PC-9 (cell line): ENCODE data around the gene NOC4L. TPM values are rescaled to one million over a fixed set of nuclear protein-coding genes. Genes with fewer than 3 reads are reported as not detected.

Experiments
- BruUV-seq: library from RNA; stranded (reverse); fragments of 400-500 nt; replicated peaks from 2 replicates; lab custom pipeline; 2021; lab: Mats Ljungman, UMichigan
- CTCF ChIA-PET: fragments of 300-600 bp; sonication (Branson Sonifier 250); formaldehyde crosslinking; loops from one replicate; lab custom pipeline; 2022; ENCODE audit warnings: antibody characterized with exemption; lab: Charles Lee
- POLR2A ChIA-PET: fragments of 300-600 bp; sonication (Branson Sonifier 250); formaldehyde crosslinking; loops from one replicate; lab custom pipeline; 2022; ENCODE audit warnings: antibody characterized with exemption; ENCODE audit not compliant: unreplicated experiment; lab: Charles Lee
- DNase-seq, 2 experiments: peaks; one replicate each; pipeline versions ENCODE4 v3.0.0 to v3.0.0-alpha.2; 2015 to 2022; ENCODE audit warnings: mixed read lengths in 1 of 2
- H2AFZ ChIP-seq: fragments of 200-600 bp; sonication (generic); 2 replicates; pipeline ENCODE4 v1.8.1; 2017; ENCODE audit warnings: antibody characterized with exemption
- H3F3A ChIP-seq: fragments of 200-600 bp; sonication (generic); 2 replicates; pipeline ENCODE4 v1.8.1; 2017; ENCODE audit warnings: antibody characterized with exemption, mild to moderate bottlenecking, low read depth; ENCODE audit not compliant: insufficient read depth
- H3K27ac ChIP-seq: fragments of 200-600 bp; sonication (generic); 2 replicates; pipeline ENCODE4 v1.6.1; 2016; ENCODE audit warnings: mixed run types
- H3K27me3 ChIP-seq: fragments of 200-600 bp; sonication (generic); 2 replicates; pipeline ENCODE4 v1.6.1; 2016; ENCODE audit warnings: low read depth, mixed run types; ENCODE audit not compliant: insufficient read depth
- H3K36me3 ChIP-seq: fragments of 200-600 bp; sonication (generic); 2 replicates; pipeline ENCODE4 v1.6.1; 2016; ENCODE audit warnings: low read depth, mixed run types
- H3K4me1 ChIP-seq: fragments of 200-600 bp; sonication (generic); replicated peaks from 2 replicates; pipeline ENCODE4 v1.6.1; 2016; ENCODE audit warnings: mixed run types; ENCODE audit not compliant: insufficient read depth
- H3K4me2 ChIP-seq: fragments of 200-600 bp; sonication (generic); 2 replicates; pipeline ENCODE4 v1.6.1; 2017; ENCODE audit warnings: mixed run types
- H3K4me3 ChIP-seq: fragments of 200-600 bp; sonication (generic); 2 replicates; pipeline ENCODE4 v1.6.1; 2016; ENCODE audit warnings: mixed run types
- H3K79me2 ChIP-seq: fragments of 200-600 bp; sonication (generic); 2 replicates; pipeline ENCODE4 v1.6.1; 2017; ENCODE audit warnings: low read depth, mixed run types
- H3K9me2 ChIP-seq: fragments of 200-600 bp; sonication (generic); 2 replicates; pipeline ENCODE4 v1.8.1; 2017; ENCODE audit warnings: mild to moderate bottlenecking; ENCODE audit not compliant: insufficient read depth
- H3K9me3 ChIP-seq: fragments of 200-600 bp; sonication (generic); 2 replicates; pipeline ENCODE4 v1.8.1; 2016; ENCODE audit warnings: low read depth; ENCODE audit not compliant: insufficient read depth
- H4K20me1 ChIP-seq: fragments of 200-600 bp; sonication (generic); 2 replicates; pipeline ENCODE4 v1.8.1; 2017; ENCODE audit not compliant: insufficient read depth
- CTCF ChIP-seq: fragments of 200-600 bp; sonication (generic); conservative IDR thresholded peaks from 2 replicates; pipeline ENCODE4 v1.6.1; 2017; ENCODE audit warnings: mixed run types, antibody characterized with exemption, mild to moderate bottlenecking, moderate library complexity
- EZH2 ChIP-seq: fragments of 200-600 bp; sonication (generic); IDR thresholded peaks from 2 replicates; pipeline ENCODE4 v1.8.0; 2017; ENCODE audit warnings: antibody characterized with exemption, low read depth
- intact Hi-C: fragments of 100-400 bp; cut with micrococcal nuclease; formaldehyde crosslinking; loops from one replicate; pipeline ENCODE4 v1.10.0; 2022; ENCODE audit not compliant: unreplicated experiment
- total RNA-seq: library from RNA; stranded (reverse); gene quantifications from 2 replicates; pipeline ENCODE4 v1.2.3, GENCODE V29; 2021

The NOC4L gene
- total RNA-seq, 1 experiment from 2014 or later, result 27.1 TPM

GRCh38 chr12:132187646-132188450 is 43.6 kb downstream of the NOC4L start:
- POLR2A ChIA-PET, result no interaction called here
- H4K20me1 ChIP-seq, result no peaks in the 10 kb centered on the region
- CTCF ChIA-PET, result no interaction called here
- no peak overlapping the region for H3K27ac ChIP-seq
- no peaks in the 10 kb centered on the region for H3K79me2 ChIP-seq
- no peak overlapping the region for H2AFZ ChIP-seq
- peaks cover 100% of the 10 kb centered on the region for H3K27me3 ChIP-seq
- H3K4me1 ChIP-seq, result no peaks in the 10 kb centered on the region
- no peak overlapping the region for H3K4me2 ChIP-seq
- TF ChIP-seq CTCF, result no peak
- TF ChIP-seq EZH2, result no peak
- H3K4me3 ChIP-seq, result no peak overlapping the region
- DNase-seq, result no peak
- intact Hi-C loops, result no loop called here
- H3F3A ChIP-seq, result no peaks in the 10 kb centered on the region
- no peaks in the 10 kb centered on the region for H3K9me3 ChIP-seq
- no TSS peak for BruUV-seq
- no peaks in the 10 kb centered on the region for H3K9me2 ChIP-seq
- H3K36me3 ChIP-seq, result no peaks in the 10 kb centered on the region

- CTCF ChIA-PET, result no interaction called here
- Histone ChIP-seq H2AFZ (no peak overlapping the region), H3K27me3 (peaks cover 100% of the 10 kb centered on the region), H3K9me2 (no peaks in the 10 kb centered on the region), H3K4me1 (no peaks in the 10 kb centered on the region), H3K27ac (no peak overlapping the region), H3F3A (no peaks in the 10 kb centered on the region), H3K36me3 (no peaks in the 10 kb centered on the region), H3K79me2 (no peaks in the 10 kb centered on the region), H3K4me2 (no peak overlapping the region), H3K9me3 (no peaks in the 10 kb centered on the region), H4K20me1 (no peaks in the 10 kb centered on the region), H3K4me3 (no peak overlapping the region)
- TF ChIP-seq EZH2, result no peak
- no peak for TF ChIP-seq CTCF
- POLR2A ChIA-PET, result no interaction called here
- no peak for DNase-seq
- no TSS peak for BruUV-seq
- intact Hi-C loops, result no loop called here
These were observed 44.2 kb downstream of the NOC4L start for GRCh38 chr12:132188451-132188901.

GRCh38 chr12:132188916-132189325 is 44.7 kb downstream of the NOC4L start:
- H3K27me3 ChIP-seq, result peaks cover 100% of the 10 kb centered on the region

More at GRCh38 chr12:132188916-132189325, 44.7 kb downstream of the NOC4L start:
- Histone ChIP-seq H4K20me1 (no peaks in the 10 kb centered on the region), H3K9me3 (no peaks in the 10 kb centered on the region), H3K27ac (no peak overlapping the region), H3K4me1 (no peaks in the 10 kb centered on the region), H3K36me3 (no peaks in the 10 kb centered on the region), H3F3A (no peaks in the 10 kb centered on the region), H3K9me2 (no peaks in the 10 kb centered on the region), H3K4me2 (no peak overlapping the region), H3K4me3 (no peak overlapping the region), H3K79me2 (no peaks in the 10 kb centered on the region), H2AFZ (no peak overlapping the region)
- no peak for TF ChIP-seq EZH2
- no peak for TF ChIP-seq CTCF
- no peak for DNase-seq
- intact Hi-C loops, result no loop called here
- ChIA-PET CTCF (interaction anchor here (0.6 kb wide), 1 partner anchor 241 kb away, joined by 3 read pairs; no protein-coding TSS in a partner anchor), POLR2A (interaction anchor here (0.6 kb wide), 1 partner anchor 240 kb away, joined by 4 read pairs; no protein-coding TSS in a partner anchor)
- BruUV-seq, result no TSS peak
